ENCODE results near the gene DOK3.

DNA sequence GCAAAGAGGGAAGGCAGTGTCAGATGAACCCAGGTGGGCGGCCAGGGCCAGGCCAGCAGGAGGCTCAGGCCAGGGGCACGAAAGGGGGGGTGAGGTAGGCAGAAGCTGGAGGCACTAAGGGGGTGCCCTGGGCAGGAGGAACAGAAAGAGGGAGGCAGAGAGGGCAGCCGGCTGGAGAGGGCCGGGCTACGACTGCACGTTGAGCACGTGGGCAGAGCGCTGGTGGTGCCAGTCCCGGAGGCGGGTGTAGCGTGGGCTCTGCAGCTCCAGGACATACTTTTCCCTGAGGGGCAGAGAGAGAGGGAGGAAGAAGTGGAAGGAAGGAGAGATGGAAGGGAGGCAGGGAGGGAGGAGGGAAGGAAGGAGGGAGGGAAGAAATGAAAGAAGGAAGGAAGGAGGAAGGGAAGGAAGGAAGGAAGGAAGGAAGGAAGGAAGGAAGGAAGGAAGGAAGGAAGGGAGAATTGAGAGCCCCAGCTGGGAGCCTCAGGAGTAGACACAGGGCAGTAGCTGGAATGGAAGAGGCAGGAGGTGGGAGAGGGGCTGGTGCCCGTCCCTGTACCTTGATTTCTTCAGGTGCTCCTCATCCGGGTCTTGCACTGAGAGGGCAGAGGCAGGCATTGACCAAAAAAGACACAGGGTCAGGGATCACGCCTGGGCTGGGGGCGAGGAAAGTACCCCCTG, 19.2 kb downstream of the DOK3 start:
- TF ChIP-seq, protein P1, sequence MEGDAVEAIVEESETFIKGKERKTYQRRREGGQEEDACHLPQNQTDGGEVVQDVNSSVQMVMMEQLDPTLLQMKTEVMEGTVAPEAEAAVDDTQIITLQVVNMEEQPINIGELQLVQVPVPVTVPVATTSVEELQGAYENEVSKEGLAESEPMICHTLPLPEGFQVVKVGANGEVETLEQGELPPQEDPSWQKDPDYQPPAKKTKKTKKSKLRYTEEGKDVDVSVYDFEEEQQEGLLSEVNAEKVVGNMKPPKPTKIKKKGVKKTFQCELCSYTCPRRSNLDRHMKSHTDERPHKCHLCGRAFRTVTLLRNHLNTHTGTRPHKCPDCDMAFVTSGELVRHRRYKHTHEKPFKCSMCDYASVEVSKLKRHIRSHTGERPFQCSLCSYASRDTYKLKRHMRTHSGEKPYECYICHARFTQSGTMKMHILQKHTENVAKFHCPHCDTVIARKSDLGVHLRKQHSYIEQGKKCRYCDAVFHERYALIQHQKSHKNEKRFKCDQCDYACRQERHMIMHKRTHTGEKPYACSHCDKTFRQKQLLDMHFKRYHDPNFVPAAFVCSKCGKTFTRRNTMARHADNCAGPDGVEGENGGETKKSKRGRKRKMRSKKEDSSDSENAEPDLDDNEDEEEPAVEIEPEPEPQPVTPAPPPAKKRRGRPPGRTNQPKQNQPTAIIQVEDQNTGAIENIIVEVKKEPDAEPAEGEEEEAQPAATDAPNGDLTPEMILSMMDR (optimal IDR thresholded peaks at IDR 0.05 in 1 of 3, IDR thresholded peaks at IDR 0.05 in 1 of 3, conservative IDR thresholded peaks at IDR 0.05 in 1 of 3; ENCODE audit: extremely low read depth in 1 of 3, insufficient read depth in 2 of 3, low read length in 3 of 3): no peak
- no peak for TF ChIP-seq EZH2 (IDR thresholded peaks at IDR 0.05; ENCODE audit: low read length)
